ENCODE measurements around the gene DENND1B.

GRCh38 chr1:197813741-197814140, 38.5 kb upstream of the DENND1B start:
- TF ChIP-seq RBBP5 (IDR thresholded peaks at IDR 0.05; ENCODE audit: borderline replicate concordance, low read depth, low read length), result no peak
- no peak for TF ChIP-seq TAF1 (IDR thresholded peaks at IDR 0.05; ENCODE audit: low read depth, low read length)
- no peak for TF ChIP-seq SIX5 (IDR thresholded peaks at IDR 0.05; ENCODE audit: low read depth, low read length)
- TF ChIP-seq CTCF (IDR thresholded peaks at IDR 0.05; ENCODE audit: control extremely low read depth in 1 of 3, insufficient read depth in 1 of 3, low read depth in 1 of 3, low read length in 3 of 3), result no peak
- no peak for TF ChIP-seq HDAC2 (IDR thresholded peaks at IDR 0.05; ENCODE audit: borderline replicate concordance in 1 of 2, low read depth in 2 of 2, low read length in 2 of 2)
- TF ChIP-seq GABPA (IDR thresholded peaks at IDR 0.05; ENCODE audit: borderline replicate concordance, insufficient read depth, low read length), result no peak
- TF ChIP-seq USF2 (IDR thresholded peaks at IDR 0.05; ENCODE audit: low read length), result no peak
- TF ChIP-seq POLR2AphosphoS5 (IDR thresholded peaks at IDR 0.05; ENCODE audit: low read depth, low read length), result no peak
- no peak for TF ChIP-seq SP2 (IDR thresholded peaks at IDR 0.05; ENCODE audit: low read length)
- no peak for TF ChIP-seq EZH2 (IDR thresholded peaks at IDR 0.05; ENCODE audit: low read depth, low read length, severe bottlenecking)
- no peak for TF ChIP-seq YY1 (IDR thresholded peaks at IDR 0.05; ENCODE audit: low read depth, low read length)
- TF ChIP-seq CEBPB (IDR thresholded peaks at IDR 0.05; ENCODE audit: low read depth, low read length), result no peak

Measured in H1 (cell line).